HUES6 (cell line): Measurements from ENCODE around the gene KAT7.

Source experiments
- H3K27ac ChIP-seq: 2 replicates; pipeline ENCODE4 v1.7.0; 2013; ENCODE audit warnings: low read depth, mild to moderate bottlenecking, low read length, inconsistent platforms
- H3K27me3 ChIP-seq: 2 replicates; pipeline ENCODE4 v1.6.1; 2013; ENCODE audit warnings: low read length; ENCODE audit not compliant: control insufficient read depth, insufficient read depth
- H3K36me3 ChIP-seq: 2 replicates; pipeline ENCODE4 v1.6.1; 2013; ENCODE audit warnings: low read length; ENCODE audit not compliant: control insufficient read depth, insufficient read depth
- H3K4me1 ChIP-seq: 2 replicates; pipeline ENCODE4 v1.6.1; 2013; ENCODE audit warnings: low read length; ENCODE audit not compliant: control insufficient read depth, insufficient read depth
- H3K4me3 ChIP-seq: 2 replicates; pipeline ENCODE4 v1.5.1; 2013; ENCODE audit warnings: low read depth, low read length
- H3K9ac ChIP-seq: one replicate; pipeline ENCODE4 v1.6.1; 2013; ENCODE audit warnings: mild to moderate bottlenecking, low read length
- H3K9me3 ChIP-seq: 2 replicates; pipeline ENCODE4 v1.6.1; 2013; ENCODE audit warnings: low read depth, low read length; ENCODE audit not compliant: control insufficient read depth, insufficient read depth

Gene KAT7

DNA sequence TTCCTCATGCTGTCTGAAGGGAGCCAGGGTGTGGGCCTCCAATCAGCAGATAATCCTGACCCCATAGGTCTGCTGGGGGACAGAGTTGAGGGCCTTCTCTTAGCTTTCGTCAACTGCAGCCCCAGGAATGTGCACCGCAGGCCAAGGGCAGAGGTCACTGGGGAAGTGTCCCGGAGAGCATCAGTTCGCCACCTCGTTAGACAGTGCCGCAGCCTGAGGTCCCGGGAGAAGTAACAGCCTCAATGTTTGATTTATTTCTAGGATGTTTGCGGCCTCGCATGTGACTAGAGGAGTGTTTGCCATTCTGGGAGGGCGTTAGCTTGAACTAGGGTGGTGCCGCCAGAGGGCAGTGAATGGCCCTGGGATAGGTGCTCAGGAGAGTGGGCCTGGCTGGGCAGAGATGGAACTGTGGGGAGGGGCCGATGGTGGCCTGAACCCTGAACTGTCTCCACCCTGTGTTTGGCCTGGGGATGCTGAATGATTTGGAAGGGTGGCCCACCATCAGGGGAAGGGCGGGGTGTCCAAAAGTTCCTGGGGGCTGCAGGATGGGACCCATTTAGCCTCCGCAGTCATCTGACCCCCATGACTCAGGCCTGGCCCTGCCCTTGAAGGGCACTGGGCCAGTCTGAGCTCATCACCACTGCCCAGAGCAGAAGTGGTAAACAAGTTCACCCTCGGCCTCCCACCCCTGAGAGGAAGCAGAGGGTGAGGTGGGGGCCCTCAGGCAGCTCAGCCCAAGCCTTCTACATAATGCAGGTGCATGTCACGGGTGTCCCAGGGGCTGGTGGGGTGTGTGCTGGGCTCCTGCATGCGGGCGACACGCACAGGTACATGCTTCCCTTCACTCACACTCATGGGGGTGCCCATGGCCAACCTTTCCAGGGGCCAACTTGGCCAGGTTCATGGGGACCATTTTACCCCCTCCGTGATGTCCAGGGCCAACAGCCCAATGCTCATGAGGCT is 71.8 kb downstream of the KAT7 start:
- Histone ChIP-seq H3K36me3 (no peaks in the 10 kb centered on the region), H3K4me3 (no peak overlapping the region), H3K27me3 (peaks cover 10% of the 10 kb centered on the region)

DNA sequence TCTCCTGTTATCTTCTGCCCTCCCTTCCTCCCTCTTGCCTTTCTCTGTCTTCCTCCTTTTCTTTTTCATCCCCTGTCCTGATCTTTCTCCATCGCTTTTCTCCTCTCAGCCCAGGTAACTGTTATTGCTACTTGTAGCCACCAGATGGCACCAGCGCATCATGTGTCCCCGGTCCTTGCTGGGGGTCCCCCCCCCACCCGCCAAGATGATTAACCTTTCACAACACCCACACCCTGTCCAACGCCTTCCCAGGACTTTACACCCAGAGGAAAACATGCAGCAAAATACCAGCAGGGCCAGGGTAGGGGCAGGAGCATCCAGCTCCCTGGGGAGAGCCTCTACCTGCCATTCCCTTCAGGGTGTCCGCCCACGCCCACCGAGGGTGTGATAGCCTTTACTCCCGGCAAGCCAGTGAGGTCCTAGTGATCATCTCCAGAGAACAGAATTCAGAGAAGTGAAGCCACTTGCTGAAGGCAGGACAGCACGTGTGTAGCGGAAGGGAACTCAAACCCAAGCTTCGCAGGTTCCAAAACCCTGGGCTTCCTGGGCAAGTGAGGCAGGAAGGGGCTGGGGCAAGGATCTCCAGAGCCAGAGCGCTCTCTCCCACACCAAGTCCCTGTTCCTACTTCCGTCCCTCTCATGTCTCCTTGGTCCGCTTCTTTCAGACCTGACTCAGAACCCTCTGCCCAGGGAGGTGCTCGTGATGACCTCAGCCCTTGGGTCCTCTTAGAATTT is 72.8 kb downstream of the KAT7 start:
- peaks cover 34% of the 10 kb centered on the region for H3K4me1 ChIP-seq

More for the DNA sequence above, 71.8 kb downstream of the KAT7 start:
- Histone ChIP-seq H3K9ac (no peak overlapping the region), H3K27ac (no peak overlapping the region), H3K9me3 (no peaks in the 10 kb centered on the region), H3K4me1 (peaks cover 24% of the 10 kb centered on the region)

DNA sequence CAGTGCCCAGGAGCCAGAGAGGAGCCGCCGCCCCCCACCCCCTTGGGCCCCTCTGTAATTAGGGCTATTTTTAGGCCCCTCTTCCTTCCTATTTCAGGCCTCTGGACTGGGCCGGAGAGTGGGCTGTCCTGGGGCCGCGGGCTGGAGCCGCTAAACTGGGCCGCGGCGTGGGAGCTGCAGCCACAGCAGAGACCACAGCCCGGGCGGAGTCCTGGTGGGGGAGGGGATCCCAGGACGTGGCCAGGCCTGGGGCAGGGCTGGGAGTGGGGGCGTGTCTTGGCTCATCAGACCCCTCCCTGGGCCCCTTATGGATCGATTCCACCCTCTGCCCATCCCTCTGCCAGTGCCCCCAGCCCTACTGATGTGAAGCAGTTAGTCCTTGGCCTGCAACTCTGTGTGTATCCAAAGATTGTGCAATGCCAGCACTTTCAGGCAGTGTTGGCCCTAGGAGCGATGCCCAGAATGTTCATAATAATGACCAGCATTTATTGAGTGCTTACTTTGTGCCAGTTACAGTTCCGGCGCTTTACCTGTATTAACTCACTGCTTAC is 74.4 kb downstream of the KAT7 start:
- Histone ChIP-seq H3K27ac (no peak overlapping the region), H3K9ac (no peak overlapping the region), H3K36me3 (no peaks in the 10 kb centered on the region), H3K9me3 (no peaks in the 10 kb centered on the region), H3K4me3 (no peak overlapping the region), H3K27me3 (peaks cover 7% of the 10 kb centered on the region), H3K4me1 (peaks cover 39% of the 10 kb centered on the region)

More for the DNA sequence above, 72.8 kb downstream of the KAT7 start:
- H3K4me3 ChIP-seq: 0 out of 2 replicates have a peak overlapping the region, but pooled peaks have one; percentile 10
- no peaks in the 10 kb centered on the region for H3K36me3 ChIP-seq
- H3K27ac ChIP-seq: no peak overlapping the region
- no peaks in the 10 kb centered on the region for H3K9me3 ChIP-seq
- peaks cover 7% of the 10 kb centered on the region for H3K27me3 ChIP-seq
- no peak overlapping the region for H3K9ac ChIP-seq

DNA sequence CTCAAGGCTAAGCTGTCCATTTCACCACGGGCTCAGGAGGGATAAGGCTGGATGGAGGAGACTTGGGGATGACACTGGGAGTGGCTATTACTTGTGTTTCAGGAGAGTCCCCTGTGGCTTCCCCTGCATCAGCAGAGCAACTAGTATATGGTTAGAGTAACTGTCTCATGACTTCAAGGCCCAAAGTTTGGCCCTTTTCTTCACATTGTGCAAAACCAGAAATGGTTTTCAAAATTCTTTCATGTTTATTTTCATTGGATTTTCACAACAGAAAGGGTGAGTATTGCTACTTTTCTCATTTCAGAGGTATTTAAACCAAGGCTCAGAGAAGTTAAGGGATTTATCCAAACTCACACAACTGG is 77.5 kb downstream of the KAT7 start:
- no peaks in the 10 kb centered on the region for H3K36me3 ChIP-seq
- no peaks in the 10 kb centered on the region for H3K27me3 ChIP-seq
- H3K4me3 ChIP-seq: no peak overlapping the region

DNA sequence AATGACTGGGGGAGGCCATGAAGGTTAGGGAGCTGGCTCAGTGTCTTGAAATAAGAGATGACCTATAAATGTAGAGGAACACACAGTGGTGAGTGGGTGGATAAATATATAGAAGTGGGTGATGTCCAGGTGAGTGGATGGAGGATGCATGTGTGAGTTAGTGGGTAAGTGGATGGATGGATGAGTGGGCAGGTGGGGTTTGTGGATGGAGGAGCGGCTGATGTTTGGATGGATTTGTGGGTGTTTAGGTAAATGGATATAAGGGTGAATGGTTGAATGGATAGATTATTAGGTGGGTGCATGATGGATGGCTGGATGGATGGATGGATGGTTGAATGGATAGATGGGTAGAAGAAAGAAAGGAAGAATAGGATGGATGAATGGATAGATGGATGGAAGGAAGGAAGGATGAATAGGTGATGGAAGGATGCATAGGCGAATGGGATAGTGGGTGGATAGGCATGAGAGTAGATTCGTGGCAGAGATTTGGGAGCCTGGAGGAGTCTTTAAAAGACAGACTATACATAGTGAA is 78.5 kb downstream of the KAT7 start:
- H3K9ac ChIP-seq: no peak overlapping the region
- H3K4me3 ChIP-seq: no peak overlapping the region
- peaks cover 47% of the 10 kb centered on the region for H3K4me1 ChIP-seq
- H3K36me3 ChIP-seq: no peaks in the 10 kb centered on the region
- no peaks in the 10 kb centered on the region for H3K9me3 ChIP-seq
- H3K27ac ChIP-seq: no peak overlapping the region
- 0 out of 2 replicates have a peak, but pooled peaks cover 3% of the 10 kb centered on the region for H3K27me3 ChIP-seq

More for the DNA sequence above, 77.5 kb downstream of the KAT7 start:
- Histone ChIP-seq H3K9me3 (no peaks in the 10 kb centered on the region), H3K9ac (no peak overlapping the region), H3K4me1 (peaks cover 52% of the 10 kb centered on the region), H3K27ac (no peak overlapping the region)

DNA sequence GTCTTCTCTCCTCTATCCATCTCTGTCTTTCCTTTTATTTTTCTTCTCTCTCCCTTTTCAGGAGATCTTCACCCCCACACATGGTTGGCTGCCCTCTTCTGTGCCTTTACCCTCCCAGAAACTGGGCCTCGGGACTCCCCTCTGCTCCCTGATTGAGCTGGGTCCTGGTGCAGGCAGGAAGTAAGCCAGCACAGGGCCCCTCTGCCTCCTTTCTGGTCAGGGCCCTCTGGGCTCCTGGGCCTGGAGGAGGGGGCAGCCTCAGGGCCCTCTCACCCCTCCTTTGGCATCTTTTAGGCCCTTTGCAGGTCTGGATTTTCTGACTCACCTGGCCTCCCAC is 80.5 kb downstream of the KAT7 start:
- Histone ChIP-seq H3K27ac (no peak overlapping the region), H3K36me3 (no peaks in the 10 kb centered on the region), H3K9ac (no peak overlapping the region), H3K4me1 (peaks cover 47% of the 10 kb centered on the region), H3K9me3 (no peaks in the 10 kb centered on the region), H3K4me3 (no peak overlapping the region), H3K27me3 (0 out of 2 replicates have a peak, but pooled peaks cover 3% of the 10 kb centered on the region)

DNA sequence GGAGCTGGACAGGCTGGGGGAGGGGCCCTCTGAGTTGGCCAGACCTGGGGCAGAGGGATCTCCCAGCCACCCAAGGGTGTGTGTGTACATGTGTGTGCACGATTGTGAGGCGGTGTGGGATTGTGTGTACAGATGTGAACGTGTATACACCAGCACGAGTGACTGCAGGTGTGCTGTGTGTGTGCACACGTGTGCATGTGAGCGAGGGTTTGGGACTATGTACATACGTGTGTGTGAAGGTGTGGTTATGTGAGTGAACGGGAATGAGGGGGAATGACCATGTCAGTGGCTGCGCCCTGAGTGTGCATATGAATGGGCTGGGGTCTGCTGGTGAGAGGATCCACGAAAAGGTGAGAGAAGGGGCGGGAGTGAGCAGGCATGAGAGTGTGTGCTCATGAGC is 81.8 kb downstream of the KAT7 start:
- no peak overlapping the region for H3K27ac ChIP-seq
- H3K36me3 ChIP-seq: no peaks in the 10 kb centered on the region
- no peak overlapping the region for H3K4me3 ChIP-seq
- H3K4me1 ChIP-seq: peaks cover 41% of the 10 kb centered on the region
- no peak overlapping the region for H3K9ac ChIP-seq
- 0 out of 2 replicates have a peak, but pooled peaks cover 3% of the 10 kb centered on the region for H3K27me3 ChIP-seq
- no peaks in the 10 kb centered on the region for H3K9me3 ChIP-seq

DNA sequence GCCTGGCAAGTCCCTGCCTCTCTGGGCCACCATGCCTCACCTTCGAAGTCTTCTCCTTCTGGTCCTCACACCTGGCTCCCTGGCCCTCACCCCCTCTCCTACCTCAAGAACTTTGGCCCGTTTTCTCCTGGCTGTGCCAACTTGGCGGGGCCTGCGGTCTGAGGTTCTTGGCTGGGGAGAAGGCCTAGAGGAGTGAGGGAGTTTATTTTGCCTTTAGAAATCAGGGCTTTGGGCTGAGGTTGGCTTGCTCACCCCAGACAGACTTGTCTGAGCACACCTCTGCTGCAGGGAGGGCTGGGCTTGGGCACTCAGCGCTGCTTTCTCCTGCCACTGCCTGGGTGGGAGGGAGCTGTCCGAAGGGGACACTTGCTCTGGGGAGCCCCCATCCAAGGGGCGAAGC is 82.7 kb downstream of the KAT7 start:
- Histone ChIP-seq H3K27me3 (0 out of 2 replicates have a peak, but pooled peaks cover 3% of the 10 kb centered on the region), H3K36me3 (no peaks in the 10 kb centered on the region), H3K9ac (no peak overlapping the region), H3K27ac (no peak overlapping the region), H3K4me3 (no peak overlapping the region), H3K4me1 (peaks cover 39% of the 10 kb centered on the region), H3K9me3 (no peaks in the 10 kb centered on the region)

DNA sequence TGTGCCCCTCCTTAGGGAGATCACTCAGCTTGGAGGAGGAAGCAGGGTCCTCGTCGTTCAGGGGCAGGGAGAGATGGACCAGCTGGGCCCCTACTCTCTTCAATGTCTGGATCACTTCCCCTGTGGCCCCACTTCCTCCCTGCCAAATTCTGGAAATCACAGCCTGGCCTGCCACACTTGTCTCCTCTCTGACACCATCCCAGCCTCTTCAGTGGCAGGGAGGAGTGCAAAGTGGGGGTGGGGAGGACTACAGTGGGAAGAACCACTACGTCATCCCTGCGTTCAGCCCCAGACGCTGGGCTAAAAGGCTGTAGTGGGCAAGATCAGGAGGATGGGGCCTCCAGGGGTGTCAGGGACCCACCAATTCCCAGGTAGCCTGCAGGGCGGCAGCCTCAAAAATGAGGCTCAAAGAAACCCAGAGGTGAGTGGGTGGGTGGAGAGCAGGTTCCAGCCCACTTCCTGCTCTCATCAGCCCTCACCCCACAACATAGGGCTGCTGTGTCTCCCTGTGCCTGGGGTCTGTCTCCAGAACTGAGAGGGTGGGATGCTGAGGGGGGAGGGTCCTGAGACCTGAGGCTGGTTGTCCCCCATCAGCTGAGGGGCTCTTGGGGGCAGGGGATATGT is 84.4 kb downstream of the KAT7 start:
- H3K4me3 ChIP-seq: no peak overlapping the region
- no peak overlapping the region for H3K27ac ChIP-seq
- no peaks in the 10 kb centered on the region for H3K36me3 ChIP-seq
- H3K9me3 ChIP-seq: no peaks in the 10 kb centered on the region
- peaks cover 33% of the 10 kb centered on the region for H3K4me1 ChIP-seq
- H3K27me3 ChIP-seq: 0 out of 2 replicates have a peak, but pooled peaks cover 3% of the 10 kb centered on the region
- no peak overlapping the region for H3K9ac ChIP-seq

DNA sequence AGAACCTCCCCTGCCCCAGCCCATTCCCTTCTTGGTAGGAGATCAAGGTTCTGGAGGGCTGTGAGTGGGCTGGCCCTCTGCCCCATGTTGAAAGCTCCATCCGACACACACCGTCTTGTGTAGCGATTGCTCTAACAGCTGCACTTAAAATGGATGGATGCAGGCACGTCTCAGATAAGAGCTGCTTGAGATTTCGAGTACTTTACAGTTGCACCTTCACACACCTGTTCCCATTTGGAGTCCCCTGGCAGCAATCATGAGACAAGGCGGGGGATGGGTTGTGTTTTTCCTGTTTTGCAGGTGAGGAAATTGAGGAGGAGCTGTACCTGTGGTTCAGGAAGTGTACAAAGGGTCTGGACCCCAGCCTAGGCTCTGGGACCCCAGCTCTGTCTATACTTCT is 85.0 kb downstream of the KAT7 start:
- Histone ChIP-seq H3K27ac (no peak overlapping the region), H3K4me1 (peaks cover 31% of the 10 kb centered on the region), H3K4me3 (no peak overlapping the region), H3K27me3 (0 out of 2 replicates have a peak, but pooled peaks cover 3% of the 10 kb centered on the region), H3K9me3 (no peaks in the 10 kb centered on the region), H3K36me3 (no peaks in the 10 kb centered on the region), H3K9ac (no peak overlapping the region)
